ENCODE measurements around the gene PCDHGB7.

DNA sequence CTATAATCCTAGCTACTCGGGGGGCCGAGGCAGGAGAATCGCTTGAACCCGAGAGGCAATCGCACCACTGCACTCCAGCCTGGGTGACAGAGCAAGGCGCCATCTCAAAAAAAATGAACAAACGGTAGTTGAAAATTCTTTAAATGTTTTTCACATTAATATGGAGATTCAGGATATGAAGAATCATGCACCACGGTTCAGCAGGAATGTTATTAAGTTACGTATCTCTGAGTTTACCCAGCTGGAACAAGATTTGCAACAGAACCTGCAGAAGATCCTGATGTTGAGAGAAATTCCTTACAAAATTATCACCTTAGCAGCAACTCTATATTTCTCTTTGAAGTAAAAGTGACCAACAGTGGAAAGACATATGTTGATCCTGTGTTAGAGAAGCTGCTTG lies 22.9 kb downstream of the PCDHGB7 start:
- TF ChIP-seq, protein P1, sequence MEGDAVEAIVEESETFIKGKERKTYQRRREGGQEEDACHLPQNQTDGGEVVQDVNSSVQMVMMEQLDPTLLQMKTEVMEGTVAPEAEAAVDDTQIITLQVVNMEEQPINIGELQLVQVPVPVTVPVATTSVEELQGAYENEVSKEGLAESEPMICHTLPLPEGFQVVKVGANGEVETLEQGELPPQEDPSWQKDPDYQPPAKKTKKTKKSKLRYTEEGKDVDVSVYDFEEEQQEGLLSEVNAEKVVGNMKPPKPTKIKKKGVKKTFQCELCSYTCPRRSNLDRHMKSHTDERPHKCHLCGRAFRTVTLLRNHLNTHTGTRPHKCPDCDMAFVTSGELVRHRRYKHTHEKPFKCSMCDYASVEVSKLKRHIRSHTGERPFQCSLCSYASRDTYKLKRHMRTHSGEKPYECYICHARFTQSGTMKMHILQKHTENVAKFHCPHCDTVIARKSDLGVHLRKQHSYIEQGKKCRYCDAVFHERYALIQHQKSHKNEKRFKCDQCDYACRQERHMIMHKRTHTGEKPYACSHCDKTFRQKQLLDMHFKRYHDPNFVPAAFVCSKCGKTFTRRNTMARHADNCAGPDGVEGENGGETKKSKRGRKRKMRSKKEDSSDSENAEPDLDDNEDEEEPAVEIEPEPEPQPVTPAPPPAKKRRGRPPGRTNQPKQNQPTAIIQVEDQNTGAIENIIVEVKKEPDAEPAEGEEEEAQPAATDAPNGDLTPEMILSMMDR (IDR thresholded peaks at IDR 0.05): no peak
- TF ChIP-seq POLR2AphosphoS5 (IDR thresholded peaks at IDR 0.05): no peak
- TF ChIP-seq EP300 (IDR thresholded peaks at IDR 0.05): no peak
